Measurements from ENCODE around the gene GMPPA. TPM values are rescaled to one million over a fixed set of nuclear protein-coding genes. Genes with fewer than 3 reads are reported as not detected.
A peak's percentile ranks its signal among the peaks of the same experiment; 100 is the strongest.

The GMPPA gene
- total RNA-seq, 2 experiments from 2014 or later = 35.2 to 35.5 TPM

GRCh38 chr2:219478916-219479315 is 19.8 kb upstream of the GMPPA start:
- ChIA-PET CTCF (interaction anchor here (0.5 to 6.1 kb wide), 2 partner anchors 52 to 376 kb away, joined by 3 to 29 read pairs; no protein-coding TSS in a partner anchor), POLR2A (no interaction called here)
- ATAC-seq = no peak
- Mint-ChIP-seq H3K27ac (no peak overlapping the region), H3K36me3 (ENCODE audit: low read depth) (no peaks in the 10 kb centered on the region), H3K9me3 (ENCODE audit: low read depth) (no peaks in the 10 kb centered on the region), H3K4me1 (peaks cover 4% of the 10 kb centered on the region), H3K27me3 (peaks cover 2% of the 10 kb centered on the region), H3K4me3 (no peak overlapping the region)
- intact Hi-C loops (cut with DNase I, micrococcal nuclease) = loop anchor here in 1 of 2 experiments (5.0 kb wide), 1 partner anchor 208 kb away; no protein-coding TSS in a partner anchor
- DNase-seq = no peak

GRCh38 chr2:219480004-219480403 is 18.7 kb upstream of the GMPPA start:
- peaks cover 7% of the 10 kb centered on the region for H3K27me3 Mint-ChIP-seq
- POLR2A ChIA-PET = no interaction called here
- H3K4me1 Mint-ChIP-seq = peaks cover 7% of the 10 kb centered on the region
- DNase-seq (no peak), ATAC-seq (no peak)
- CTCF ChIA-PET = interaction anchor here (6.1 kb wide), 1 partner anchor 51 kb away, joined by 29 read pairs; no protein-coding TSS in a partner anchor
- H3K36me3 Mint-ChIP-seq (ENCODE audit: low read depth) = no peaks in the 10 kb centered on the region
- intact Hi-C loops (cut with DNase I, micrococcal nuclease) = no loop called here
- no peaks in the 10 kb centered on the region for H3K9me3 Mint-ChIP-seq (ENCODE audit: low read depth)
- no peak overlapping the region for H3K4me3 Mint-ChIP-seq
- H3K27ac Mint-ChIP-seq = no peak overlapping the region

- ATAC-seq = no peak
- POLR2A ChIA-PET = no interaction called here
- Mint-ChIP-seq H3K36me3 (ENCODE audit: low read depth) (no peaks in the 10 kb centered on the region), H3K27me3 (peaks cover 27% of the 10 kb centered on the region), H3K9me3 (ENCODE audit: low read depth) (no peaks in the 10 kb centered on the region), H3K27ac (no peak overlapping the region), H3K4me3 (no peak overlapping the region), H3K4me1 (peaks cover 6% of the 10 kb centered on the region)
- CTCF ChIA-PET = interaction anchor here (0.8 to 2.6 kb wide), 7 partner anchors 13 to 55 kb away, joined by 3 to 12 read pairs (median 4); partner anchors contain the start of gene GMPPA
- intact Hi-C loops (cut with DNase I, micrococcal nuclease) = no loop called here
- no peak for DNase-seq
These were observed 15.9 kb upstream of the GMPPA start for GRCh38 chr2:219482674-219483405.

GRCh38 chr2:219483451-219484342 is 15.0 kb upstream of the GMPPA start:
- no peaks in the 10 kb centered on the region for H3K36me3 Mint-ChIP-seq (ENCODE audit: low read depth)
- H3K4me1 Mint-ChIP-seq = peaks cover 6% of the 10 kb centered on the region
- intact Hi-C loops (cut with DNase I, micrococcal nuclease) = no loop called here
- peak overlapping the region; percentile 15 for H3K4me3 Mint-ChIP-seq
- H3K27me3 Mint-ChIP-seq = peaks cover 27% of the 10 kb centered on the region
- H3K27ac Mint-ChIP-seq = no peak overlapping the region
- ChIA-PET POLR2A (no interaction called here), CTCF (interaction anchor here (1.1 to 2.6 kb wide), 2 partner anchors 15 to 46 kb away, joined by 4 to 12 read pairs; partner anchors contain the start of gene GMPPA)
- DNase-seq = no peak
- peak; percentile 38 for ATAC-seq
- no peaks in the 10 kb centered on the region for H3K9me3 Mint-ChIP-seq (ENCODE audit: low read depth)

- Mint-ChIP-seq H3K9me3 (ENCODE audit: low read depth) (no peaks in the 10 kb centered on the region), H3K4me3 (peak overlapping the region; percentile 15), H3K4me1 (peaks cover 6% of the 10 kb centered on the region), H3K27ac (no peak overlapping the region), H3K27me3 (peaks cover 27% of the 10 kb centered on the region), H3K36me3 (ENCODE audit: low read depth) (no peaks in the 10 kb centered on the region)
- ChIA-PET POLR2A (interaction anchor here (0.6 kb wide), 1 partner anchor 80 kb away, joined by 3 read pairs; no protein-coding TSS in a partner anchor), CTCF (interaction anchor here (0.6 to 2.6 kb wide), 3 partner anchors 17 to 169 kb away, joined by 3 to 12 read pairs (median 3); no protein-coding TSS in a partner anchor)
- ATAC-seq (peak; percentile 51), DNase-seq (peak; percentile 27)
- intact Hi-C loops (cut with DNase I, micrococcal nuclease) = no loop called here
These were observed 14.1 kb upstream of the GMPPA start for GRCh38 chr2:219484343-219485200.

- Mint-ChIP-seq H3K4me1 (peaks cover 6% of the 10 kb centered on the region), H3K27ac (no peak overlapping the region), H3K4me3 (no peak overlapping the region), H3K36me3 (ENCODE audit: low read depth) (no peaks in the 10 kb centered on the region), H3K9me3 (ENCODE audit: low read depth) (no peaks in the 10 kb centered on the region), H3K27me3 (peaks cover 27% of the 10 kb centered on the region)
- no peak for DNase-seq
- no peak for ATAC-seq
- intact Hi-C loops (cut with DNase I, micrococcal nuclease) = no loop called here
- CTCF ChIA-PET = interaction anchor here (0.6 to 2.6 kb wide), 4 partner anchors 9 to 169 kb away, joined by 3 to 12 read pairs (median 3); no protein-coding TSS in a partner anchor
- POLR2A ChIA-PET = interaction anchor here (0.6 kb wide), 1 partner anchor 80 kb away, joined by 3 read pairs; no protein-coding TSS in a partner anchor
These were observed 13.5 kb upstream of the GMPPA start for GRCh38 chr2:219485201-219485580.

- ChIA-PET CTCF (interaction anchor here (0.6 to 1.7 kb wide), 9 partner anchors 8 to 74 kb away, joined by 3 to 6 read pairs (median 3); a partner anchor contains a TSS), POLR2A (no interaction called here)
- no peak for ATAC-seq
- intact Hi-C loops (cut with DNase I, micrococcal nuclease) = no loop called here
- Mint-ChIP-seq H3K27ac (no peak overlapping the region), H3K27me3 (peaks cover 27% of the 10 kb centered on the region), H3K4me1 (peaks cover 6% of the 10 kb centered on the region), H3K9me3 (ENCODE audit: low read depth) (no peaks in the 10 kb centered on the region), H3K4me3 (no peak overlapping the region), H3K36me3 (ENCODE audit: low read depth) (no peaks in the 10 kb centered on the region)
- no peak for DNase-seq
These were observed 12.2 kb upstream of the GMPPA start for GRCh38 chr2:219486380-219486959.

GRCh38 chr2:219488149-219488843 is 10.4 kb upstream of the GMPPA start:
- DNase-seq (no peak), ATAC-seq (no peak)
- no peaks in the 10 kb centered on the region for H3K36me3 Mint-ChIP-seq (ENCODE audit: low read depth)
- H3K27me3 Mint-ChIP-seq = peaks cover 38% of the 10 kb centered on the region
- ChIA-PET POLR2A (no interaction called here), CTCF (interaction anchor here (0.5 to 2.0 kb wide), 4 partner anchors 9 to 42 kb away, joined by 3 to 6 read pairs (median 4); no protein-coding TSS in a partner anchor)
- H3K4me3 Mint-ChIP-seq = no peak overlapping the region
- intact Hi-C loops (cut with DNase I, micrococcal nuclease) = no loop called here
- no peaks in the 10 kb centered on the region for H3K9me3 Mint-ChIP-seq (ENCODE audit: low read depth)
- H3K4me1 Mint-ChIP-seq = peaks cover 6% of the 10 kb centered on the region
- H3K27ac Mint-ChIP-seq = no peak overlapping the region

- Mint-ChIP-seq H3K36me3 (ENCODE audit: low read depth) (no peaks in the 10 kb centered on the region), H3K9me3 (ENCODE audit: low read depth) (no peaks in the 10 kb centered on the region), H3K27ac (no peak overlapping the region), H3K27me3 (peaks cover 40% of the 10 kb centered on the region), H3K4me3 (no peak overlapping the region), H3K4me1 (peaks cover 6% of the 10 kb centered on the region)
- no peak for ATAC-seq
- DNase-seq = no peak
- intact Hi-C loops (cut with DNase I, micrococcal nuclease) = no loop called here
- ChIA-PET POLR2A (no interaction called here), CTCF (interaction anchor here (0.7 to 2.0 kb wide), 2 partner anchors 8 to 13 kb away, joined by 4 to 6 read pairs; no protein-coding TSS in a partner anchor)
These were observed 9.9 kb upstream of the GMPPA start for GRCh38 chr2:219488844-219489194.

GRCh38 chr2:219489315-219489714 is 9.4 kb upstream of the GMPPA start:
- H3K36me3 Mint-ChIP-seq (ENCODE audit: low read depth) = no peaks in the 10 kb centered on the region
- no peaks in the 10 kb centered on the region for H3K9me3 Mint-ChIP-seq (ENCODE audit: low read depth)
- no peak overlapping the region for H3K27ac Mint-ChIP-seq
- CTCF ChIA-PET = interaction anchor here (2.0 kb wide), 1 partner anchor 13 kb away, joined by 6 read pairs; no protein-coding TSS in a partner anchor
- ATAC-seq (no peak), DNase-seq (no peak)
- POLR2A ChIA-PET = no interaction called here
- H3K27me3 Mint-ChIP-seq = peaks cover 39% of the 10 kb centered on the region
- intact Hi-C loops (cut with DNase I, micrococcal nuclease) = no loop called here
- peaks cover 3% of the 10 kb centered on the region for H3K4me1 Mint-ChIP-seq
- no peak overlapping the region for H3K4me3 Mint-ChIP-seq

Data from activated CD4-positive, alpha-beta T cell treated with anti-CD3 and anti-CD28 coated beads for 36 hours (primary cell).